ENCODE data around the gene TMEM72.

Gene TMEM72

GRCh38 chr10:44927352-44927751 lies 16.2 kb downstream of the TMEM72 start:
- no peak for TF ChIP-seq CTCF (IDR thresholded peaks at IDR 0.05)
- peaks cover 5 to 6% of the 10 kb centered on the region in 2 experiments for H3K4me1 ChIP-seq (ENCODE audit: control insufficient read depth in 1 of 2, insufficient read depth in 1 of 2, low read depth in 1 of 2, low read length in 1 of 2)
- no peak overlapping the region for H3K4me3 ChIP-seq (ENCODE audit: low read depth in 1 of 2, low read length in 1 of 2)
- no peak overlapping the region for H3K27ac ChIP-seq
- no peaks in the 10 kb centered on the region for H3K36me3 ChIP-seq
- H3K27me3 ChIP-seq, result no peaks in the 10 kb centered on the region
- H3K9me3 ChIP-seq, result no peaks in the 10 kb centered on the region

- H3K4me1 ChIP-seq (ENCODE audit: control insufficient read depth in 1 of 2, insufficient read depth in 1 of 2, low read depth in 1 of 2, low read length in 1 of 2), result peaks cover 6 to 16% of the 10 kb centered on the region in 2 experiments
- H3K36me3 ChIP-seq, result no peaks in the 10 kb centered on the region
- no peaks in the 10 kb centered on the region for H3K9me3 ChIP-seq
- H3K27ac ChIP-seq, result no peak overlapping the region
- H3K27me3 ChIP-seq, result no peaks in the 10 kb centered on the region
- H3K4me3 ChIP-seq (ENCODE audit: low read depth in 1 of 2, low read length in 1 of 2), result no peak overlapping the region
- no peak for TF ChIP-seq CTCF (IDR thresholded peaks at IDR 0.05)
Observed at GRCh38 chr10:44928462-44928861, 17.3 kb downstream of the TMEM72 start.

- no peak for TF ChIP-seq CTCF (IDR thresholded peaks at IDR 0.05)
- Histone ChIP-seq H3K27ac (no peak overlapping the region), H3K4me3 (ENCODE audit: low read depth in 1 of 2, low read length in 1 of 2) (no peak overlapping the region), H3K27me3 (no peaks in the 10 kb centered on the region), H3K9me3 (no peaks in the 10 kb centered on the region), H3K36me3 (no peaks in the 10 kb centered on the region), H3K4me1 (ENCODE audit: control insufficient read depth in 1 of 2, insufficient read depth in 1 of 2, low read depth in 1 of 2, low read length in 1 of 2) (peaks cover 6 to 20% of the 10 kb centered on the region in 2 experiments)
Observed at GRCh38 chr10:44929356-44930255, 18.5 kb downstream of the TMEM72 start.

- H3K4me3 ChIP-seq (ENCODE audit: low read depth in 1 of 2, low read length in 1 of 2), result no peak overlapping the region
- no peaks in the 10 kb centered on the region for H3K9me3 ChIP-seq
- no peaks in the 10 kb centered on the region for H3K36me3 ChIP-seq
- H3K4me1 ChIP-seq (ENCODE audit: control insufficient read depth in 1 of 2, insufficient read depth in 1 of 2, low read depth in 1 of 2, low read length in 1 of 2), result peaks cover 21 to 32% of the 10 kb centered on the region in 2 experiments
- no peaks in the 10 kb centered on the region for H3K27me3 ChIP-seq
- H3K27ac ChIP-seq, result no peak overlapping the region
- TF ChIP-seq CTCF (IDR thresholded peaks at IDR 0.05), result no peak
Observed at GRCh38 chr10:44930904-44931620, 19.9 kb downstream of the TMEM72 start.

- Histone ChIP-seq H3K9me3 (no peaks in the 10 kb centered on the region), H3K27ac (no peak overlapping the region), H3K4me1 (ENCODE audit: control insufficient read depth in 1 of 2, insufficient read depth in 1 of 2, low read depth in 1 of 2, low read length in 1 of 2) (peaks cover 26 to 40% of the 10 kb centered on the region in 2 experiments), H3K4me3 (ENCODE audit: low read depth in 1 of 2, low read length in 1 of 2) (no peak overlapping the region), H3K27me3 (no peaks in the 10 kb centered on the region), H3K36me3 (no peaks in the 10 kb centered on the region)
- no peak for TF ChIP-seq CTCF (IDR thresholded peaks at IDR 0.05)
Observed at GRCh38 chr10:44931621-44932516, 20.7 kb downstream of the TMEM72 start.
